Measurements from ENCODE around the gene CORIN. TPM values are rescaled to one million over a fixed set of nuclear protein-coding genes. Genes with fewer than 3 reads are reported as not detected.

The CORIN gene
- total RNA-seq, 1 donor from 2014 or later, result not detected

GRCh38 chr4:47572981-47573380 lies 264.9 kb downstream of the CORIN start:
- no peak for TF ChIP-seq CTCF (IDR thresholded peaks at IDR 0.05; ENCODE audit: insufficient read depth, low read length, poor library complexity, severe bottlenecking)
- Histone ChIP-seq H3K27me3 (ENCODE audit: control insufficient read depth, insufficient read depth, low read length) (no peaks in the 10 kb centered on the region), H3K36me3 (ENCODE audit: control insufficient read depth, insufficient read depth, low read length) (no peaks in the 10 kb centered on the region), H3K4me3 (ENCODE audit: low read depth, low read length) (no peak overlapping the region)
- DNase-seq (ENCODE audit: low read depth), result no peak

- Histone ChIP-seq H3K27me3 (ENCODE audit: control insufficient read depth, insufficient read depth, low read length) (no peaks in the 10 kb centered on the region), H3K36me3 (ENCODE audit: control insufficient read depth, insufficient read depth, low read length) (no peaks in the 10 kb centered on the region), H3K4me3 (ENCODE audit: low read depth, low read length) (no peak overlapping the region)
- no peak for TF ChIP-seq CTCF (IDR thresholded peaks at IDR 0.05; ENCODE audit: insufficient read depth, low read length, poor library complexity, severe bottlenecking)
- DNase-seq (ENCODE audit: low read depth), result no peak
Observed at GRCh38 chr4:47570816-47571215, 267.1 kb downstream of the CORIN start.

- no peaks in the 10 kb centered on the region for H3K27me3 ChIP-seq (ENCODE audit: control insufficient read depth, insufficient read depth, low read length)
- no peak for TF ChIP-seq CTCF (IDR thresholded peaks at IDR 0.05; ENCODE audit: insufficient read depth, low read length, poor library complexity, severe bottlenecking)
- peaks cover 1% of the 10 kb centered on the region for H3K36me3 ChIP-seq (ENCODE audit: control insufficient read depth, insufficient read depth, low read length)
- DNase-seq (ENCODE audit: low read depth), result no peak
- no peak overlapping the region for H3K4me3 ChIP-seq (ENCODE audit: low read depth, low read length)
Observed at GRCh38 chr4:47567511-47567910, 270.4 kb downstream of the CORIN start.

- Histone ChIP-seq H3K36me3 (ENCODE audit: control insufficient read depth, insufficient read depth, low read length) (peaks cover 1% of the 10 kb centered on the region), H3K27me3 (ENCODE audit: control insufficient read depth, insufficient read depth, low read length) (no peaks in the 10 kb centered on the region), H3K4me3 (ENCODE audit: low read depth, low read length) (no peak overlapping the region)
- no peak for TF ChIP-seq CTCF (IDR thresholded peaks at IDR 0.05; ENCODE audit: insufficient read depth, low read length, poor library complexity, severe bottlenecking)
- no peak for DNase-seq (ENCODE audit: low read depth)
Observed at GRCh38 chr4:47566969-47567368, 270.9 kb downstream of the CORIN start.

GRCh38 chr4:47566566-47566965 lies 271.3 kb downstream of the CORIN start:
- Histone ChIP-seq H3K4me3 (ENCODE audit: low read depth, low read length) (no peak overlapping the region), H3K27me3 (ENCODE audit: control insufficient read depth, insufficient read depth, low read length) (no peaks in the 10 kb centered on the region), H3K36me3 (ENCODE audit: control insufficient read depth, insufficient read depth, low read length) (peaks cover 1% of the 10 kb centered on the region)
- TF ChIP-seq CTCF (IDR thresholded peaks at IDR 0.05; ENCODE audit: insufficient read depth, low read length, poor library complexity, severe bottlenecking), result no peak
- no peak for DNase-seq (ENCODE audit: low read depth)

- H3K4me3 ChIP-seq (ENCODE audit: low read depth, low read length), result no peak overlapping the region
- no peak for TF ChIP-seq CTCF (IDR thresholded peaks at IDR 0.05; ENCODE audit: insufficient read depth, low read length, poor library complexity, severe bottlenecking)
- DNase-seq (ENCODE audit: low read depth), result no peak
Observed at GRCh38 chr4:47562297-47562696, 275.6 kb downstream of the CORIN start.

More at GRCh38 chr4:47562297-47562696, 275.6 kb downstream of the CORIN start:
- H3K27me3 ChIP-seq (ENCODE audit: control insufficient read depth, insufficient read depth, low read length), result no peaks in the 10 kb centered on the region
- peaks cover 1% of the 10 kb centered on the region for H3K36me3 ChIP-seq (ENCODE audit: control insufficient read depth, insufficient read depth, low read length)
